Loucy (cell line): ENCODE data around the gene KDM7A.

Source experiments
- CTCF ChIP-seq: fragments of 200-600 bp; sonication (generic); conservative IDR thresholded peaks from 2 replicates; pipeline ENCODE4 v1.5.1; 2014; ENCODE audit warnings: mild to moderate bottlenecking, antibody characterized with exemption, low read length
- EZH2phosphoT487 ChIP-seq: fragments of 200-600 bp; IDR thresholded peaks from 2 replicates; pipeline ENCODE4 v1.6.1; 2018; ENCODE audit warnings: antibody characterized with exemption, mild to moderate bottlenecking, moderate library complexity, borderline replicate concordance

GRCh38 chr7:140176811-140177702 is at the start of gene KDM7A:
- TF ChIP-seq CTCF (no peak), EZH2phosphoT487 (no peak)
